ENCODE results near the gene EPSTI1.
"Not testable (repeated sequence)": the region's sequence is repeated elsewhere in the genome, so short reads cannot be mapped to it uniquely, and the experiment has no call there.

EPSTI1 gene

GRCh38 chr13:42991898-42992763 is at the start of gene EPSTI1:
Gene EPSTI1 (minus strand): TSS chr13:42992241. CDS start chr13:42992165, 76 bp downstream.
- peak; percentile 54 for DNase-seq

- no peak for DNase-seq
These were observed 49.4 kb upstream of the EPSTI1 start for GRCh38 chr13:43041369-43041921.

- not testable (repeated sequence) for DNase-seq
These were observed 48.7 kb upstream of the EPSTI1 start for GRCh38 chr13:43040581-43041368.

GRCh38 chr13:43039966-43040365 is 47.9 kb upstream of the EPSTI1 start:
- no peak for DNase-seq

GRCh38 chr13:43036351-43037250 is 44.6 kb upstream of the EPSTI1 start:
- no peak for DNase-seq

- no peak for DNase-seq
These were observed 41.0 kb upstream of the EPSTI1 start for GRCh38 chr13:43033038-43033437.

GRCh38 chr13:43031881-43032280 is 39.8 kb upstream of the EPSTI1 start:
- no peak for DNase-seq

- no peak for DNase-seq
These were observed 38.5 kb upstream of the EPSTI1 start for GRCh38 chr13:43030548-43030947.

GRCh38 chr13:43026262-43026661 is 34.2 kb upstream of the EPSTI1 start:
- DNase-seq, result no peak

- DNase-seq, result peak; percentile 91
These were observed 31.4 kb upstream of the EPSTI1 start, which contains the start of gene DNAJC15 for GRCh38 chr13:43023289-43023963. Gene DNAJC15 (plus strand): TSS chr13:43023586. CDS start chr13:43023627, 41 bp downstream.

- no peak for DNase-seq
These were observed 30.9 kb upstream of the EPSTI1 start for GRCh38 chr13:43022934-43023288.

GRCh38 chr13:43021926-43022670 is 30.1 kb upstream of the EPSTI1 start:
- DNase-seq, result no peak

- no peak for DNase-seq
These were observed 28.8 kb upstream of the EPSTI1 start for GRCh38 chr13:43020794-43021193.

- no peak for DNase-seq
These were observed 27.8 kb upstream of the EPSTI1 start for GRCh38 chr13:43019811-43020210.

GRCh38 chr13:43016226-43016625 is 24.2 kb upstream of the EPSTI1 start:
- DNase-seq, result no peak

- DNase-seq, result no peak
These were observed 22.1 kb upstream of the EPSTI1 start for GRCh38 chr13:43014162-43014561.

- DNase-seq, result no peak
These were observed 17.5 kb upstream of the EPSTI1 start for GRCh38 chr13:43009506-43009905.

GRCh38 chr13:43008596-43008995 is 16.6 kb upstream of the EPSTI1 start:
- no peak for DNase-seq

- peak; percentile 3 for DNase-seq
These were observed 15.0 kb upstream of the EPSTI1 start for GRCh38 chr13:43006893-43007631.

- no peak for DNase-seq
These were observed 13.6 kb upstream of the EPSTI1 start for GRCh38 chr13:43005460-43006236.

All from DMS53 (cell line).